GM21381 (cell line): ENCODE results near the gene TEX22.

ENCODE experiments used
- ATAC-seq: cut with Tn5 transposase; IDR thresholded peaks from one replicate; pipeline ENCODE4 v1.9.1; 2021; ENCODE audit warnings: mild to moderate bottlenecking, moderate library complexity; ENCODE audit not compliant: unreplicated experiment

TEX22 gene

GRCh38 chr14:105419195-105420091, 21.1 kb downstream of the TEX22 start, which contains the start of gene MTA1:
Gene MTA1, plus strand, starts transcription at chr14:105419827. Its CDS starts 209 bp downstream, at chr14:105420036.
- no peak for ATAC-seq

- ATAC-seq: no peak
Measured at GRCh38 chr14:105420101-105420973, 22.0 kb downstream of the TEX22 start.

GRCh38 chr14:105420974-105421674, 22.8 kb downstream of the TEX22 start:
- no peak for ATAC-seq

- no peak for ATAC-seq
Measured at GRCh38 chr14:105421723-105422615, 23.6 kb downstream of the TEX22 start.

GRCh38 chr14:105422695-105423487, 24.6 kb downstream of the TEX22 start:
- no peak for ATAC-seq

- no peak for ATAC-seq
Measured at GRCh38 chr14:105423488-105424195, 25.3 kb downstream of the TEX22 start.

GRCh38 chr14:105424861-105425260, 26.5 kb downstream of the TEX22 start:
- ATAC-seq: no peak

- no peak for ATAC-seq
Measured at GRCh38 chr14:105425823-105426247, 27.5 kb downstream of the TEX22 start.

- no peak for ATAC-seq
Measured at GRCh38 chr14:105426416-105427130, 28.2 kb downstream of the TEX22 start.

GRCh38 chr14:105427412-105427811, 29.1 kb downstream of the TEX22 start:
- no peak for ATAC-seq

GRCh38 chr14:105427936-105428485, 29.7 kb downstream of the TEX22 start:
- ATAC-seq: no peak

GRCh38 chr14:105430042-105430441, 31.7 kb downstream of the TEX22 start:
- ATAC-seq: no peak

- ATAC-seq: no peak
Measured at GRCh38 chr14:105430565-105430964, 32.2 kb downstream of the TEX22 start.

- ATAC-seq: no peak
Measured at GRCh38 chr14:105431256-105431655, 32.9 kb downstream of the TEX22 start.

- no peak for ATAC-seq
Measured at GRCh38 chr14:105432657-105433056, 34.3 kb downstream of the TEX22 start.

- ATAC-seq: no peak
Measured at GRCh38 chr14:105433161-105433605, 34.8 kb downstream of the TEX22 start.

GRCh38 chr14:105436402-105436801, 38.1 kb downstream of the TEX22 start:
- no peak for ATAC-seq
